NCI-H128 (cell line): ENCODE measurements around the gene ERBB4.
"Not testable (repeated sequence)": the region's sequence is repeated elsewhere in the genome, so short reads cannot be mapped to it uniquely, and the experiment has no call there.

Experiments
- DNase-seq: peaks from one replicate; lab custom pipeline; 2025; ENCODE audit not compliant: unreplicated experiment; lab: John Stamatoyannopoulos, UW

Gene ERBB4

DNA sequence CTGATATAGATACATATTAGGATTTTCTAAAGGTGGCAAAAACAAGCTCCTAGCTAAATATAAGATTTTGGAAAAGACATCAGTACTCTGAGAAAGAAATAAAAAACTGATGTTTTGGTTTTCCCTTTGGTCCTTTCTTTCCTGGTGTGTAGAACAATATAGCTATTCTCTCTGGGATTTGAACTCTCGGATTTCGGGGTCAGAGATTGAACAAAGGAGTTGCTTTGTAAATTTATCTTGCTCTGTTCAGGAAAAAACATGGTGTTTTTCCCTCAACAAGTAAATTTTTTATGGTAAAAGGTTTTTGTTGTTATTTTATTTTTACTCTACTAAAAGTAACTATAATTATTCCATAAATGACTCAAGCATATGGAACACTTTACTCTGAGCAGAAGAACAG lies 889.3 kb downstream of the ERBB4 start:
- DNase-seq, result no peak

GRCh38 chr2:211631503-211631902 lies 907.1 kb downstream of the ERBB4 start:
- no peak for DNase-seq

DNA sequence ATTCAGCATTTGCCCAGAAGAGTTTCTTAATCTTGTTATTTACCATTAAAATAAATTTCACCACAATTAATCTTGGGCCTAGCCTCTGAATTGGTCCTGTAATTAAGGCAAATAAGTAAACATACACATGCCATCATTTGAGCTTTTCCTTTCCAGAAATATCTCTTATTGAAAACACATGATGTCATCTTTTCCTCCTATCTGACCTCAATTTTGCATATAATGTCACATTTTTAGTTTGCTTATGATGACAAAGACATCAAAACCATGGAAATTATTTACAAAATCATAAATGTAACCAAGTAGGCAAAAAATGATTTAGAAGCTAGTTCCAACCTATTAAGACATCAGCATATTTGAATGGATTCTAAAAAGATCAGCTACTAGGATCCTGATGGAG lies 915.5 kb downstream of the ERBB4 start:
- DNase-seq, result no peak

DNA sequence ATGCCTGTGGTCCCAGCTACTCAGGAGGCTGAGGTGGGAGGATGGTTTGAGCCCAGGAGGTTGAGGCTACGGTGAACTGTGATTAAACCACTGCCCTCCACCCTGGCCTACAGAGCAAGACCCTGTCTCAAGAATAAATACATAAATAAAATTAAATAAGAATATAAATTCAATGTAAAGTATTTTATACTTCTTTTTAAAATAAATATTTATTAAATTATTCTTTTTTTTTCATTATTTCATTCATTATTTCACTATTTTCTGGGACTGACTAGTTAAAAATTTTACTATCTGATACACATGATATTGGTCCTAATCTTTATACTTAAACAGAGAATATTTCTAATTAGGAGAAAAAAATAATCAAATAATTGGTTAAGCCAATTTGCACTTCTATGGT lies 917.6 kb downstream of the ERBB4 start:
- DNase-seq, result no peak

DNA sequence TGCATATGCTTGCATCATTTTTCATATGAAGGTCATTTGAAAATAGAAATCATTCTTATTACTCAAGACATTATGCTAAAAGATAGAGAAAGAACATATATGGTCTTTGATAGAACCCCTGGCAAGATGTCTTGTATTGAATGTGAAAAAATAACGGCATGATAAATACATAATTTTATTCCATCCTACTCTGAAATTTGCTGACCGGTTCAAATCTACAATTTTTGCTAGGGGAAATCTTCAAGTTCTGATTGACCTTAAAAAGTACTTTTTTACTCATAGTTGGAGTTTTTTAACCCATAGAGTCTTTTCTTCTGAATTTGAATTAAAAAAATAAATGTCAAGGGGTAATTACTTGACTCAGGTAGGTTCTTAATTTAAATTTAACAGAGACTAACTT lies 920.8 kb downstream of the ERBB4 start:
- DNase-seq, result no peak

DNA sequence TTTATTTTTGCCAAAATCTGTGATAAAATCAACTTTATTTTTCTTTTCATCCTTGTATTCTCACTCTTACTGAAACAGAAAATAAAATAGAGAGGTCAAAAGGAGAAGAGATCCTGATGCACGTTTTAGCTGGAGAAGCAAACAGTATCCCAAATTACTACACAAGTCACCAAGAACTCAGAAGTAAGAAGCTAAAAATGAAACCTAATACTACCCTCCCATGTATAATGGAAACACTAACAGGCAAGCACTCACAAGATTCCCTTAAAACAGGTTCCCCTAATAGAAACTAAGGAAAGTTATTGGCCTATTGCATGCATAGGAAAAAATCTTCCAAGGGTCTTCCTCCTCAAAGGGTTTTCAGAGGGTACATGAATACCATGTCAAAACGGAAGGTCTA lies 927.0 kb downstream of the ERBB4 start:
- no peak for DNase-seq

- no peak for DNase-seq
Observed at GRCh38 chr2:211611061-211611518, 927.5 kb downstream of the ERBB4 start.

GRCh38 chr2:211609127-211609526 lies 929.5 kb downstream of the ERBB4 start:
- no peak for DNase-seq

- DNase-seq, result no peak
Observed at GRCh38 chr2:211599146-211599545, 939.5 kb downstream of the ERBB4 start.

DNA sequence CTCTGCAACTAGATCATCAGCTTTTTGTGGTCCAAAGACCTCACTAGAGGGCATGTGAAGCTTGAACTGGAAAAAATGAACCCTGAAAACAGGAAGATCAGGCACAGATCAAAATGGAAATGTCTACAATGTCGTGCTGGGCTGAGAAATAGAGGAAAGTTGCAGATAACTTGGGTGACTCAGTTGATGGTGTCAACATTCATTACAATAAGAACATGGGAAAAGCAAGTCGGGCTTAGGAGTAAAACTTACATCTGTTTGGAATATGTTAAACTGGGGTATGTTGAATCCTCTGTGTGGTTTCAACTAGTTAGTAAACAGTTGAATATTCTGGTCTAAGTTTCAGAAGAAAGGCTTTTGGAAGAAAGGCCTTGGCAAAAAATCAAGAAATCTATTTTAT lies 940.4 kb downstream of the ERBB4 start:
- DNase-seq, result no peak

GRCh38 chr2:211592006-211592405 lies 946.6 kb downstream of the ERBB4 start:
- DNase-seq, result not testable (repeated sequence)

- DNase-seq, result no peak
Observed at GRCh38 chr2:211591426-211591825, 947.2 kb downstream of the ERBB4 start.

- no peak for DNase-seq
Observed at GRCh38 chr2:211568439-211568838, 970.2 kb downstream of the ERBB4 start.

GRCh38 chr2:211564441-211564840 lies 974.2 kb downstream of the ERBB4 start:
- no peak for DNase-seq

DNA sequence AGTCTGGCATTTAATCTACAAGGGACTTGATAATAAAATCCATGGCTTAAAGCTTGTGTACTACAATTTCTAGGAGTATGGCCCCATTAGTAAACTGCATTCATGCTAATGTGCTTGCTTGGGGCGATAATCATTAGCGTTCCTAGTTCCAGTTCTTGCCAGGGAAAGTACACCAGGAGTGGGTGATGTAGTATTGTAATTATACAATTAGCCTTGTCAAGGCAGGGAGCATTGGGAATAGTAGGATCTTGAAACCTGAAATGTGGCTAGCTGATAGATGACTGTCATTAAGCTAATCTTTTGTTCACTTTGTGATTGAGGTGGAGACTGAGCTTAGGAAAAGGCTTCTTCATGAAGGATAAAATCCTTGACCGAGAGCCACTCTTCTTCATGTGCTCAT lies 993.0 kb downstream of the ERBB4 start:
- no peak for DNase-seq

DNA sequence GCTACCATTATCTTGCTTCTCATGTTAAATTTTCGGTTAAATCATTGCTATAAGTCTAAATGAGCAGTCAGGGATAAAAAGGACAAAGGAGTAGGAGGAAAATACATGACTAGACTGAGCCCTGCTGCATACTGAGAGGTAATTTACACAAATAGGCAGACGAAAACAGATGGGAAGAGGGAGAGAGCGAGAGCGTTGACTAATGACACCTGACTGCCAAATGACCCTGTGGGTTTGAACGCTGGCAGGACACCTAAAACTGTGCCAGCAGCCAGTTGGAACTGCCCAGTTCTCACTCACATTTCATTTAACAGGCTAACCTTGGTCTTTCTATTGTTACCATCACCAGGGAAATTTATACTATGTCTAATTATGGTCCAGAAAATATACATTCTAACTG lies 1004.0 kb downstream of the ERBB4 start:
- DNase-seq, result no peak

- not testable (repeated sequence) for DNase-seq
Observed at GRCh38 chr2:211524248-211524647, 1014.4 kb downstream of the ERBB4 start.

- no peak for DNase-seq
Observed at GRCh38 chr2:211516537-211516936, 1022.1 kb downstream of the ERBB4 start.

DNA sequence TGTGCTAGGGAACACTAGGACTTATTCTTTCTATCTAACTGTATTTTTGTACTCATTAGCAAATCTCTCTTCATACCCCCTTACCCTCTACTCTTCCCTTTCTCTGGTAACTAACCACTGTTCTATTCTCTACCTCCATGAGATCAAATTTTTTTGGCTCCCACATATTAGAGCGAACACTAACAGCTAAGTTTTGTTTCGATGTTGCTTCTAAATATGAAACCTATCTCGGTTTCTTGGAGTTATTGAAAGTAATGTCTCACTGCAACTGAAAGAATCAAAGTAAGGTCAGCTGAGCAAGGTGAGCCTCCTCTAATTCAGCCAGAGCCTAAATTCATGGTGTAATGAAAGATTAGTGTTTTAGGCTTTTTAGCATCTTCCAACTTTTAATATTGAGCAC lies 1024.6 kb downstream of the ERBB4 start:
- no peak for DNase-seq

GRCh38 chr2:211513446-211513845 lies 1025.2 kb downstream of the ERBB4 start:
- no peak for DNase-seq

GRCh38 chr2:211512806-211513205 lies 1025.8 kb downstream of the ERBB4 start:
- DNase-seq, result no peak

GRCh38 chr2:211503856-211504255 lies 1034.7 kb downstream of the ERBB4 start:
- DNase-seq, result no peak

GRCh38 chr2:211503198-211503597 lies 1035.4 kb downstream of the ERBB4 start:
- DNase-seq, result no peak
